SKM-1 (cell line): ENCODE measurements around the gene ACTN4.
"Not testable (repeated sequence)": the region's sequence is repeated elsewhere in the genome, so short reads cannot be mapped to it uniquely, and the experiment has no call there.

ENCODE experiments used
- DNase-seq: peaks from one replicate; lab custom pipeline; 2025; ENCODE audit not compliant: unreplicated experiment; lab: John Stamatoyannopoulos, UW

ACTN4 gene

DNA sequence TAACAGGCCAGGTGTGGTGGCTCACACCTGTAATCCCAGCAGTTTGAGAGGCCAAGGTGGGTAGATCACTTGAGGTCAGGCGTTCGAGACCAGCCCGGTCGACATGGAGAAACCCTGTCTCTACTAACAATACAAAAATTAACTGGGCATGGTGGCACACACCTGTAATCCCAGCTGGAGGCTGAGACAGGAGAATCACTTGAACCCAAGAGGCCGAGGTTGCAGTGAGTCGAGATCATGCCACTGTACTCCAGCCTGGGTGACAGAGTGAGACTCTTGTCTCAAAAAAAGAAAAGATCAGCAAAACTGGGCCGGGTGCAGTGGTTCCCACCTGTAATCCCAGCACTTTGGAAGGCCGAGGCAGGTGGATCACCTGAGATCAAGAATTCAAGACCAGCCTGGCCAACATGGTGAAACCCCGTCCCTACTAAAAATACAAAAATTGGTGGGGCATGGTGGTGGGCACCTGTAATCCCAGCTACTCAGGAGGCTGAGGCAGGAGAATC lies 114.5 kb downstream of the ACTN4 start:
- DNase-seq, result not testable (repeated sequence)

DNA sequence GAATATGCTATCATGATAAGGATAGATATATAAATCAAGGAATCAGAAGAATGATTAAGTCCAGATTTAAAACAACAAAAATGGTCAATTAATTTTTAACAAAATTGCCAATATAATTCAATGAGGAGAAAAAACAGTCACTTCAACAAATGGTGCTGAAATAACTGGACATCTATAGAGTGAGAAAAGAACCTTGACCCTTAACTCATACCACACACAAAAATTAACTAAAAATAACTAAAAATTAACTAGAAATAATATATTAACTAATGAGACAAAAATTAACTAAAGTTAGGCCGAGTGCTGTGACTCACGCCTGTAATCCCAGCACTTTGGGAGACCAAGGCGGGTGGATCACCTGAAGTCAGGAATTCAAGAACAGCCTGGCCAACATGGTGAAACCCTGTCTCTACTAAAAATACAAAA lies 116.4 kb downstream of the ACTN4 start:
- DNase-seq, result no peak

DNA sequence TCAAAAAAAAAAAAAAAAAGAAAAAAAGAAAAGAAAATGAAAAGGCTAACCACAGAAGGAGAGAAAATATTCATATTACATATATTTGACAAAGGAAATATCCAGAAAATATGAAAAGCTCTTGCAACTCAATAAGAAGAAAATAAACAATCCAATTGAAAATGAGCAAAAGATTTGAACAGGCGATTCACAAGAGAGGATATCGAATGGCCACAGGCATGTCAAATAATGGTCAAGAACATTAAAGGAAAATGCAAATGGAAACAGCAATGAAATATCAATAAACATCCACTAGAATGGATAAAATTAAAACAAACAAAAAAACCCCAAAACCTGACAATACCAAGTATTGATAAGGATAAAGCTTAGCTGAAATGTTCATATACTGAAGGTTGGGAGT lies 117.8 kb downstream of the ACTN4 start:
- DNase-seq, result no peak

DNA sequence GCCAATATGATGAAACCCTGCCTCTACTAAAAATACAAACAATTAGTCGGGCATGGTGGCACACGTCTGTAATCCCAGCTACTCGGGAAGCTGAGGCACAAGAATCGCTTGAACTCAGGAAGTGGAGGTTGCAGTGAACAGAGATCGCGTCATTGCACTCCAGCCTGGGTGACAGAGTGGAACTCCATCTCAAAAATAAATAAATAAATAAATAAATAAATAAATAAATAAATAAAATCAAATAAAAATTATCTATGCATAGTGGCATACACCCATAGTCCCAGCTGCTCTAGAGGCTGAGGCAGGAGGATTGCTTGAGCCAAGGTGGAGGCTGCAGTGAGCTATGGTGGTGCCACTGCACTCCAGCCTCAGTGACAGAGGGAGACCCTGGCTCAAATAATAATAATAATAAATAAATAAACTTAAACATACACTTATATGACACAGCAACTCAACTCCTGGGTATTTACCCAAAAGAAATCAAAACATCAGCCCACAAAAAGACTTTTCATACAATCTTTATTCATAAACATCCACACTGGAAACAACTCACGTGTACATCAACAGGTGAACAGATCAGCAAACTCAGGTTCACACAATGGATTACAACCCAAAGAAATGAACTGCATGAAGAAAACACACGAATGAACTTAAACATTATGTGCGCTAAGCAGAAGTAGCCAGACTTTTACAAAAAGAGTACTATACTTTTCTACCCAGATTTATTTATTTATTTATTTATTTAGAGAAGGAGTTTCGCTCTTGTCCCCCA lies 119.0 kb downstream of the ACTN4 start:
- DNase-seq, result no peak

DNA sequence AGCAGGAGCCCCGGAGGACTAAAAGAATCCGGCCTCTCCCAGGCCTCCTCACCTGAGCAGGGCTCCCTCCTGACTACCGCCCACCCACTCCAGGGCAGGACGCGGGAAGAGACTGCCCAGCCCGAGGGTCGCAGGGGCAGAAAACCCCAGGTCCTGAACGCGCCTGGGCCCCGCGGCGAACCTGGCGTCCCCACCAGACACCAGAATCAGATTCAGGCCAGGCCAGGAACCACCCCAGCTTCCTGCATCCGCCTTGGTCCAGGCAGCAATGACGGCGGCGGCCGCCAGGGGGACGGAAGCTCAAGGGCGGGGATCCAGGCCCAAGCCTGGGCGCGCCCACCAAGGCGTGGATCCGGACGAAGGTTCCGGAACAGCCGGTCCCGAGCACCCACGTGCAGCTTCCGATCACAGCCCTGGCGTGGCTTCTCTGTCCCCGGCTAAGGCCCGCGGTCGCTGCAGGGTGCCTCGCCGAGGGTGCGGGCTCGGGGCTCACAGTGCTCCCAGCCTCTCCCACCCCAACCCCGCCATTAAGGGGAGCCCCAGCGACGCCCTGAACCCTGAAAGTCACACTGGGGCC lies 122.3 kb downstream of the ACTN4 start:
- no peak for DNase-seq

DNA sequence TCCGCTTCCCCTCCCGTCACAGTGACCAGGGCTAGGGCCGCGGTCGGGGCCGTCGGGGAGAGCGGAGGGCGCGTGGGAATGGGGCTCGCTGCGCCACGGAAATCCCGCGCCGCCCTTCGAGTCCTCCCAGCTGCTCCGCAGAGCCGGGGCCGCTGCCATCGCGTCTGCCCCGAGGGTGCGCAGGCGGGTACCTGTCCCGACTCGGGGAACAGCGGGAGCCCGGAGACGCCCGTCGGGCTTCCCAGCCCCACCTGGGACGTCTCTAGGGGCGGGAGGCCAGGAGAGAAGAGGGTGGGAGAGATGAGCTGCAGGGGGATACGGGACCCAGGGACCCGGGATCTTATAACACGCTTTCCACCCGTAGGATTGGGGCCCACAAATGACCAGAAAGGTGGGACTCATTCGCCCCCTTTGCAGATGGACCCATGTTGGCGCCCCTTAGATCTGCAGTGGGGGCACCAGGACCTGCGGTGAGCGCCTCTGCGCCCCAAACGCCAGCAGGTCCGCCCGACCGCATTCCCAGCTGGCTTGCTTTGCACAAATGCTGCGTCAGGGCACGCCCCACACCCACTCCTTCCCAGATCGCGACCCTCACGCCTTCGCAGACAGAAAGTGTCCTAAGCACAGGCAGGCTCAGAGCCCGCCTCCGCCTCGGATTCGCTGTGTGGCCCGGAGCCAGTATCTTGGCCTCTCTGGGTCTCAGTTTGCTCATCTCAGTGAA lies 122.9 kb downstream of the ACTN4 start:
- not testable (repeated sequence) for DNase-seq

DNA sequence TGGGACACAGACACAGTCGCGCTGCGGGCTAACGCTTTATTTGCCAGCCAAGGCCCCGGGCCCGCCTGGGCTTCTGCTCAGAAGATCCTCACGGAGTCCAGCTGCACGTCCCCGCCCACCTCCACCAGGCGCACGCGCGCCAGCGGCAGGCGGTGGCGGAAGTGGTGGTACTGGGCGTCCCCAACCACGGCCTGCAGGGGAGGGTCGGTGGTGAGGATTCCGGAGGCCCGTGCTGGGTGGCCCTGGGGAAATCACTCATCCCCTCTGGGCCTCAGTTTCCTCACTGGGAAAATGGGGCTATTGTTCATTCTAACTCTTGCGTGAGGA lies 123.5 kb downstream of the ACTN4 start:
- DNase-seq, result not testable (repeated sequence)

DNA sequence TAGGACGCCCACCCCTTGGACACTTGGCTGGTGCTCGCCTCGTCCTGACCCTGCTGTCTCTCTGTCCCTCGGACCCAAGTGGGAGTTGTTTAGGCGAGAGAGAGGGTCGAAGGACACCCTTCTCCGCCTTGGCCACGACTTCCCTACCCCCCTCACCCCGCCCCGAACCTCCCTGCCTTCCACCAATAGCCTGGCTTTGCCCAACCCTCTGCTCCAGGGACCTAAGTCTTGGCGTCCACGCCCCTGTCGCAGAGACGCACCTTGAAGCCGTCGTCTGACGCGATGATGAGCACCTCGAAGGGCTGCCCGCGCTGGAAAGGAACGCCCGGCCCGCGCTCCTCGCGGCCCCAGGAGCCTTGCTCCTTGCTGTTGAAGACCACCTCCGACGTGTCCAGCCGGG lies 124.1 kb downstream of the ACTN4 start:
- not testable (repeated sequence) for DNase-seq

DNA sequence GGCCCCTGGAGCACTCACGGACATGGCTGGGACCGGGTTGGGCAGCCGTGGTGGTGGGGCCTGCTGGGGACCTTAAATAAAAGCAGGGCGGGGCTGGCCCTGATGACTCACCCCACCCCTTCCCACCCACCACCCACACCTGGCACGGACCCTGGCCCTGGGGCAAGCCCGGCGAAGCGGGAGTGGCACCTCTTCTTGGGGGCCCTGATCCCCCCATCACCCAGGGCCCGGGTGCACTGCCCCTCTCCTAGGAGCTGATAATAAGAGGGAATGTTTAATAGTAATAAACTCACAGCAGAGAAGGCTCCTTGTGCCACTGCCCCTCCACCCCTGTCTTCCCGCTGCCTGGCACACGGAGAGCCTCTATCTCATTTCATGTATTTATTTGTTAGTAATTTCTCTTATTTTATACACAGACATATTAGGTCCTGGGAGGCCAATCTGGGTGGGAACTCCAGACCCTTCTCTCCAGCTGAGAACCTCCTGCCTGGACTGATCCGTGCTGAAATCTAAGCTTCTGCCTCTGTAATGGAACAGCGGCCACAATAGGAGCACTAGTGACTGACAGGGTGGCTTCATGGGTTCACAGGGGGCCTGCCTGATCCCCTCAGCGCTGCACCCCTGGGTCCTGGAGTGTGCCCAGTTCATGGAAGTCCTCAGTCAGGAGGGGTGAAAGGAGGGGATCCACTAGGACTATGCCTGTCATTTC lies 126.2 kb downstream of the ACTN4 start, which contains the start of gene LGALS7:
LGALS7 (minus strand) TSS at position 49 of the 709 bp plus-strand sequence; CDS start at position 24, 25 bp downstream.
- no peak for DNase-seq

DNA sequence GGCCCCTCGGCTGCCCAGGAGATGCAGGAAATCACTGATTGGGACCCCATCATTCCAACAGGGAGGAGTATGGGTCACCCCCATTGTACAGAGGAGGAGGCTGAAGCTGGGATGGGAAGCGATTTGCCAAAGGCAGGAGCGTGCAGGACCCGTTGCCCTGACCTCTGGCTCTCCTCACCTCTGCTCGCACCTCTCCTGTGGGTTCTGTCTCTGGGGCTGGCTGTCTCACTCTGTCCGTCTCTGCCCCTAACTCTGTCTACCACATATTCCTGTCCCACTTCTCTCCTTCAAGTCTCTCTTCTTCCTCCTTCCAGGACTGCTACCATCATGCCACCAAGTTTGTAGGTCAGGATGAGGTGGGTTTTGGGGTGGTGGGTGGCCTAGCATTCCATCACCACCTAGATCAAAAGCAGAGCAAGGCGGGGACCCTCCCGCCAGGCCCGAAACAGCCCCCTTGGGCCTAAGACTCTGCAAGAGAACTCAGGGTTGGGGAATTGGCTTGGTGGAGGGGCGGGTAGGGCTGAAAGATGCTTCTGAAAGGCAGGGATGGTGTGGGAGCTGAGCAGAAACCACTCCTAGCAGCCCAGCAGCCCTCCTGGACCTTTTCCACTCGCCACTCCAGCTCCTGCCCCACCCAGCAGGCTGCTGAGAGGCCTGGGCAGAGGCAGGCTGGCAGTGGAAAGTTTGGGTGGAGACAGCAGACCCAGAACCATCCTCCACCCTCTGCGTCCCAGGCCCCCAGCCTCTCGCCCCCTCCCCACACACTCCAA lies 126.9 kb downstream of the ACTN4 start:
- DNase-seq, result no peak

DNA sequence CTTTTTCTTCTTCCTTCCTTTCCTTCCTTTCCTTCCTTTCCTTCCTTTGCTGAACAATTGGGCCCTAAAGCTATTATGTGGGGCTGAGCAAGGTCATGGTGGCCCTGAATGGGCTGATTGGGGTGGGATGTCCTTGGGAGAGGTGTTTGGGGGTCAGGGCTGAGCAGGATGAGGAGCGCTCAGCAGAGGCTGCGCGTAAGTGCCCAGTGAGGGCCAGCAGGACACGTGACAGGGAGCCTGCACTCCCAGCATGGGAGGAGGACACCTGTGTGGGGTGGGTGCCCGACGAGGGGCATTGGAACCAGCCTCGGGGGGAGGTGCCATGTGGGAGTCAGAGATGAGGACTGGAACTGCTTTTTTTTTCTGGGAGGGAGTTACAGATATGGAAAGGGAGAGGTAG lies 131.3 kb downstream of the ACTN4 start:
- DNase-seq, result no peak

DNA sequence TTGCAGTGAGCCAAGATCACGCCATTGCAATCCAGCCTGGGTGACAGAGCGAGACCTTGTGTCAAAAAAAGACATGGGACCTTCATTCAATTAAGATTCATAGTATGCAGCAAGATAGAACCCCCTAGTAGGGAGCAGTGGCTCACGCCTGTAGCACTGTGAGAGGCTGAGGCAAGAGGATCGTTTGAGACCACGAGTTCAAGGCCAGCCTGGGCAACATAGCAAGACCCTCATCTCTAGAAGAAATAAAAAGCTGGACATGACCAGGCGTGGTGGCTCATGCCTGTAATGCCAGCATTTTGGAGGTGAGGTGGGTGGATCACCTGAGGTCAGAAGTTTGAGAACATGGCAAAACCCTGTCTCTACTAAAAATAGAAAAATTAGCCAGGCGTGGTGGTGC lies 133.0 kb downstream of the ACTN4 start:
- DNase-seq, result no peak

DNA sequence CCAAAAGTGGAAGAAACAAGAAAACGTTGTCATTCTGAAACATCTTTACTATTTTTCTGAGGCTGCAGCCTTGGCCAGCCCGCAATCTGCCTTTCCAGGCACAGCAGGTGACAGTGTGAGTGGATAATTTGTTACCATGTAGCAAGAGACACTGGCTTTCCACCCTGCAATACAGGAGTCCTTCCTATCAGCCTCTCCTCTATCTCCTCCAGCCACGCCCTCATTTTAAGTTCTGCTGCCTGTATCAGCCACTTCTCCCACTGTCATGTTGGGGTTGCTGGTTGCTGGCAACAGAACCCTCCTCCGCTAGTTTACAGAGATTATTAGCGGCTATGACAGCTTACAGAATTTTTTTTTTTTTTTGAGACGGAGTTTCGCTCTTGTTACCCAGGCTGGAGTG lies 133.6 kb downstream of the ACTN4 start:
- DNase-seq, result no peak
